BJ (cell line): Measurements from ENCODE around the gene HTT. TPM values are rescaled to one million over a fixed set of nuclear protein-coding genes. Genes with fewer than 3 reads are reported as not detected.

ENCODE experiments used
- CTCF ChIA-PET: fragments of 350-600 bp; formaldehyde crosslinking; extraction: SDS; loops from one replicate; lab custom pipeline; 2021; ENCODE audit warnings: antibody characterized with exemption, inconsistent platforms; lab: Yijun Ruan, JAX
- POLR2A ChIA-PET: fragments of 300-600 bp; sonication (Branson Sonifier 250); formaldehyde crosslinking; extraction: SDS; loops from one replicate; lab custom pipeline; 2021; ENCODE audit warnings: antibody characterized with exemption; lab: Charles Lee
- DNase-seq: peaks from one replicate; pipeline ENCODE4 v3.0.0-alpha.2; 2011; ENCODE audit warnings: low read depth
- H3K27me3 ChIP-seq: 2 replicates; pipeline ENCODE4 v1.6.0; 2011; ENCODE audit warnings: low read length; ENCODE audit not compliant: control insufficient read depth, insufficient read depth
- H3K36me3 ChIP-seq: 2 replicates; pipeline ENCODE4 v1.5.1; 2011; ENCODE audit warnings: low read length; ENCODE audit not compliant: control insufficient read depth, insufficient read depth
- H3K4me3 ChIP-seq: 2 replicates; pipeline ENCODE4 v1.5.1; 2011; ENCODE audit warnings: low read depth, mild to moderate bottlenecking, control low read depth, low read length
- polyA plus RNA-seq: library from polyadenylated mRNA; depleted of rRNA; stranded (reverse); fragments of >200 nt; gene quantifications from 2 replicates; pipeline ENCODE4 v1.2.3, GENCODE V29; 2011
- TF ChIP-seq, protein P1 (sequence below): IDR thresholded peaks from 2 replicates; pipeline ENCODE4 v1.5.1; 2011; ENCODE audit warnings: low read depth, mild to moderate bottlenecking, control low read depth, inconsistent platforms, low read length, moderate library complexity; ENCODE audit not compliant: insufficient read depth

Gene HTT
- polyA plus RNA-seq, 1 experiment = 13.6 TPM

GRCh38 chr4:3121596-3121995 lies 47.1 kb downstream of the HTT start:
- ChIA-PET POLR2A (no interaction called here), CTCF (interaction anchor here (3.8 to 6.6 kb wide), 2 partner anchors 13 kb away, joined by 21 to 67 read pairs; no protein-coding TSS in a partner anchor)
- Histone ChIP-seq H3K27me3 (no peaks in the 10 kb centered on the region), H3K4me3 (no peak overlapping the region), H3K36me3 (peaks cover 4% of the 10 kb centered on the region)
- TF ChIP-seq, protein P1, sequence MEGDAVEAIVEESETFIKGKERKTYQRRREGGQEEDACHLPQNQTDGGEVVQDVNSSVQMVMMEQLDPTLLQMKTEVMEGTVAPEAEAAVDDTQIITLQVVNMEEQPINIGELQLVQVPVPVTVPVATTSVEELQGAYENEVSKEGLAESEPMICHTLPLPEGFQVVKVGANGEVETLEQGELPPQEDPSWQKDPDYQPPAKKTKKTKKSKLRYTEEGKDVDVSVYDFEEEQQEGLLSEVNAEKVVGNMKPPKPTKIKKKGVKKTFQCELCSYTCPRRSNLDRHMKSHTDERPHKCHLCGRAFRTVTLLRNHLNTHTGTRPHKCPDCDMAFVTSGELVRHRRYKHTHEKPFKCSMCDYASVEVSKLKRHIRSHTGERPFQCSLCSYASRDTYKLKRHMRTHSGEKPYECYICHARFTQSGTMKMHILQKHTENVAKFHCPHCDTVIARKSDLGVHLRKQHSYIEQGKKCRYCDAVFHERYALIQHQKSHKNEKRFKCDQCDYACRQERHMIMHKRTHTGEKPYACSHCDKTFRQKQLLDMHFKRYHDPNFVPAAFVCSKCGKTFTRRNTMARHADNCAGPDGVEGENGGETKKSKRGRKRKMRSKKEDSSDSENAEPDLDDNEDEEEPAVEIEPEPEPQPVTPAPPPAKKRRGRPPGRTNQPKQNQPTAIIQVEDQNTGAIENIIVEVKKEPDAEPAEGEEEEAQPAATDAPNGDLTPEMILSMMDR = no peak
- no peak for DNase-seq

GRCh38 chr4:3122081-3122563 lies 47.6 kb downstream of the HTT start:
- DNase-seq = no peak

GRCh38 chr4:3123181-3123671 lies 48.7 kb downstream of the HTT start:
- TF ChIP-seq, protein P1 = no peak
- H3K27me3 ChIP-seq = no peaks in the 10 kb centered on the region
- ChIA-PET CTCF (interaction anchor here (0.7 to 6.6 kb wide), 5 partner anchors 9 to 19 kb away, joined by 3 to 67 read pairs (median 4); no protein-coding TSS in a partner anchor), POLR2A (no interaction called here)
- H3K4me3 ChIP-seq = no peak overlapping the region
- DNase-seq = no peak
- H3K36me3 ChIP-seq = peaks cover 7% of the 10 kb centered on the region

More at GRCh38 chr4:3122081-3122563, 47.6 kb downstream of the HTT start:
- TF ChIP-seq, protein P1 = no peak
- no peak overlapping the region for H3K4me3 ChIP-seq
- CTCF ChIA-PET = interaction anchor here (1.4 to 6.6 kb wide), 3 partner anchors 13 to 17 kb away, joined by 4 to 67 read pairs (median 21); no protein-coding TSS in a partner anchor
- POLR2A ChIA-PET = no interaction called here
- peaks cover 6% of the 10 kb centered on the region for H3K36me3 ChIP-seq
- H3K27me3 ChIP-seq = no peaks in the 10 kb centered on the region

DNA sequence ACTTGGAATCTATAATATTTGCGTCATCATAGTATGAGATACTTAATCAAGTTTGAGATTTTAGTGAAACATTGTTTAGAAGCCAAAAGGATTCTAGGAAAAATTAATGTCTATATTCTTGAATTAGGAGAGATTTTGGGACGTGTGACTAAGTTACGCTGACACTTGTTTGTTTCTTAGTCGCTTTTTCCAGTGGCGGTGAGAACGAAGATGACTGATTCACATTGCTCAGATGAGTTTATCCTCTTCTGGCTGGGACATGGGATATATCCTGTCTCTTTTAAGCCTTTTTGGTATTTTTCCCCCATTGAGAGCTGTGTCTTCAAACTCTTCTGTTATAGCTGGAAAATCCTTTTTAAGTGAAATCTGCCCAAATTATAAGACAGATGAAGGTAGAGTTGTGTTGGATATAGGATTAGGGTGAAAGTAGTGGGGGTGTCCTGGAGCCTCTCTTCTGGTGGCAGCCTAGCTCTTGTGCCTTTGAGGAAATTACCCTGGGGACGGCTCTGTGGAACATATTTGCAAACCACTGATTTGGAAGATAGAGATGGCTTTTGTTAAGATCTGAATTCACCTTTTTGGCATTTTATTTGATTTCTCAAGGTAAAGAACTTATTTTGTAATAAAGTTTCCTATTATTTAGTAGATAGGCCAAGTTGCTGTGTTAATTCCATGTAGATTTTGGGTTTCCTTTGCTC lies 49.7 kb downstream of the HTT start:
- TF ChIP-seq, protein P1 = no peak
- no peak for DNase-seq
- ChIA-PET POLR2A (no interaction called here), CTCF (interaction anchor here (1.3 to 6.6 kb wide), 3 partner anchors 8 to 15 kb away, joined by 3 to 67 read pairs (median 21); no protein-coding TSS in a partner anchor)
- Histone ChIP-seq H3K36me3 (peaks cover 7% of the 10 kb centered on the region), H3K4me3 (no peak overlapping the region), H3K27me3 (no peaks in the 10 kb centered on the region)

GRCh38 chr4:3127112-3127511 lies 52.6 kb downstream of the HTT start:
- ChIA-PET CTCF (no interaction called here), POLR2A (no interaction called here)
- Histone ChIP-seq H3K27me3 (no peaks in the 10 kb centered on the region), H3K4me3 (no peak overlapping the region), H3K36me3 (peaks cover 15% of the 10 kb centered on the region)
- DNase-seq = no peak
- TF ChIP-seq, protein P1 = no peak
